RWPE2 (cell line): Measurements from ENCODE around the gene ALDH1A3.
A peak's percentile ranks its signal among the peaks of the same experiment; 100 is the strongest.

Experiments
- ATAC-seq: fragments of 200-7000 bp; cut with Tn5 transposase; 3 replicates; pipeline ENCODE4 v1.9.1; 2021; ENCODE audit warnings: low read depth
- DNase-seq: peaks from one replicate; pipeline ENCODE4 v3.0.0-alpha.2; 2020; ENCODE audit warnings: low spot score
- H3K27ac ChIP-seq: fragments of 450-650 bp; 2 replicates; pipeline ENCODE4 v1.5.1; 2017; ENCODE audit warnings: mild to moderate bottlenecking; ENCODE audit not compliant: poor library complexity, severe bottlenecking
- H3K27me3 ChIP-seq: fragments of 250-450 bp; sonication (Bioruptor Pico); 2 replicates; pipeline ENCODE4 v1.5.1; 2021; ENCODE audit warnings: mild to moderate bottlenecking, moderate library complexity; ENCODE audit not compliant: insufficient read depth, poor library complexity, severe bottlenecking
- H3K36me3 ChIP-seq: fragments of 250-450 bp; sonication (Bioruptor Pico); 2 replicates; pipeline ENCODE4 v1.5.1; 2020; ENCODE audit warnings: low read depth, mild to moderate bottlenecking, moderate library complexity
- H3K4me1 ChIP-seq: fragments of 250-450 bp; sonication (Bioruptor Pico); 2 replicates; pipeline ENCODE4 v1.5.1; 2021; ENCODE audit warnings: mild to moderate bottlenecking, moderate library complexity; ENCODE audit not compliant: insufficient read depth, poor library complexity, severe bottlenecking
- H3K4me3 ChIP-seq: fragments of 250-450 bp; sonication (Bioruptor Pico); 2 replicates; pipeline ENCODE4 v1.5.1; 2021; ENCODE audit warnings: mild to moderate bottlenecking, moderate library complexity; ENCODE audit not compliant: severe bottlenecking
- H3K9me3 ChIP-seq: fragments of 250-450 bp; sonication (Bioruptor Pico); 2 replicates; pipeline ENCODE4 v1.5.1; 2021; ENCODE audit warnings: mild to moderate bottlenecking, moderate library complexity; ENCODE audit not compliant: severe bottlenecking
- CTCF ChIP-seq: fragments of 450-650 bp; IDR thresholded peaks from one replicate; pipeline ENCODE4 v1.5.1; 2017; ENCODE audit warnings: mild to moderate bottlenecking, moderate library complexity; ENCODE audit not compliant: poor library complexity, severe bottlenecking

ALDH1A3 gene

GRCh38 chr15:100918690-100919480 lies 39.3 kb downstream of the ALDH1A3 start, which contains the start of gene LRRK1:
LRRK1 (plus strand) TSS chr15:100919357; CDS start chr15:100924633, 5,276 bp downstream.
- Histone ChIP-seq H3K4me3 (peak within 1 kb of the TSS; percentile 69), H3K4me1 (peaks cover 13% of the 10 kb centered on the region), H3K36me3 (peaks cover 35% of the 10 kb centered on the region), H3K27me3 (no peaks in the 10 kb centered on the region), H3K9me3 (no peaks in the 10 kb centered on the region), H3K27ac (peak within 1 kb of the TSS; percentile 60)
- TF ChIP-seq CTCF = no peak
- ATAC-seq = peak; percentile 43
- DNase-seq = peak; percentile 73

GRCh38 chr15:100919481-100920405 lies 40.1 kb downstream of the ALDH1A3 start:
- peaks cover 13% of the 10 kb centered on the region for H3K4me1 ChIP-seq
- no peaks in the 10 kb centered on the region for H3K27me3 ChIP-seq
- peaks cover 30% of the 10 kb centered on the region for H3K36me3 ChIP-seq
- TF ChIP-seq CTCF = peak; percentile 58
- peak overlapping the region; percentile 60 for H3K27ac ChIP-seq
- peak; percentile 77 for DNase-seq
- no peaks in the 10 kb centered on the region for H3K9me3 ChIP-seq
- H3K4me3 ChIP-seq = peak overlapping the region; percentile 69
- peak; percentile 24 for ATAC-seq

- no peak for TF ChIP-seq CTCF
- peak; percentile 66 for DNase-seq
- H3K27me3 ChIP-seq = no peaks in the 10 kb centered on the region
- H3K9me3 ChIP-seq = no peaks in the 10 kb centered on the region
- no peak overlapping the region for H3K27ac ChIP-seq
- peaks cover 13% of the 10 kb centered on the region for H3K4me1 ChIP-seq
- ATAC-seq = no peak
- peaks cover 30% of the 10 kb centered on the region for H3K36me3 ChIP-seq
- H3K4me3 ChIP-seq = no peak overlapping the region
Observed at GRCh38 chr15:100920516-100921135, 41.0 kb downstream of the ALDH1A3 start.

GRCh38 chr15:100922192-100923040 lies 42.8 kb downstream of the ALDH1A3 start:
- DNase-seq (no peak), ATAC-seq (no peak)
- TF ChIP-seq CTCF = no peak
- Histone ChIP-seq H3K27ac (no peak overlapping the region), H3K4me1 (peaks cover 3% of the 10 kb centered on the region), H3K36me3 (peaks cover 15% of the 10 kb centered on the region), H3K4me3 (no peak overlapping the region), H3K9me3 (no peaks in the 10 kb centered on the region), H3K27me3 (no peaks in the 10 kb centered on the region)
